AG10803 (cell line): ENCODE measurements around the gene PKD1L1.

ENCODE experiments used
- DNase-seq: peaks from one replicate; pipeline ENCODE4 v3.0.0; 2010; ENCODE audit warnings: low read depth
- H3K4me3 ChIP-seq: 2 replicates; pipeline ENCODE4 v1.5.1; 2011; ENCODE audit warnings: mild to moderate bottlenecking, low read length, control low read depth
- TF ChIP-seq, protein P1 (sequence below): conservative IDR thresholded peaks from 2 replicates; pipeline ENCODE4 v1.5.1; 2011; ENCODE audit warnings: mild to moderate bottlenecking, low read length, control low read depth, inconsistent platforms

Gene PKD1L1

DNA sequence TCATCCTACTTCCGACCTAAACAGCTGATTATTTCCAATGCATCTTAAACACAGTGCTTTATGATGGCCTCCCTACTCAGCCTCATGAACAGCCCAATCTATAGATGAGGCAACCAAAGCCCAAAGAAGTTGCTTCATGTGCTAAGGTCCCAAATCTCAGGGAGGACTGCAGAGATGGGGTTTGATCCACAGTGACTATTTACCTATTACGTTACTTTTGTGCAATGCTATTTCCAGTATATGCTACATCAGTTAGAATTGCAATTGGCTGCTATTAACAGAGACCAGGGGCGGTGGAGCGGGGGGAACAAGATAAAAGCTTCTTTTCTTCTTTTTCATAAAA lies 213.3 kb downstream of the PKD1L1 start:
- no peak overlapping the region for H3K4me3 ChIP-seq
- TF ChIP-seq, protein P1, sequence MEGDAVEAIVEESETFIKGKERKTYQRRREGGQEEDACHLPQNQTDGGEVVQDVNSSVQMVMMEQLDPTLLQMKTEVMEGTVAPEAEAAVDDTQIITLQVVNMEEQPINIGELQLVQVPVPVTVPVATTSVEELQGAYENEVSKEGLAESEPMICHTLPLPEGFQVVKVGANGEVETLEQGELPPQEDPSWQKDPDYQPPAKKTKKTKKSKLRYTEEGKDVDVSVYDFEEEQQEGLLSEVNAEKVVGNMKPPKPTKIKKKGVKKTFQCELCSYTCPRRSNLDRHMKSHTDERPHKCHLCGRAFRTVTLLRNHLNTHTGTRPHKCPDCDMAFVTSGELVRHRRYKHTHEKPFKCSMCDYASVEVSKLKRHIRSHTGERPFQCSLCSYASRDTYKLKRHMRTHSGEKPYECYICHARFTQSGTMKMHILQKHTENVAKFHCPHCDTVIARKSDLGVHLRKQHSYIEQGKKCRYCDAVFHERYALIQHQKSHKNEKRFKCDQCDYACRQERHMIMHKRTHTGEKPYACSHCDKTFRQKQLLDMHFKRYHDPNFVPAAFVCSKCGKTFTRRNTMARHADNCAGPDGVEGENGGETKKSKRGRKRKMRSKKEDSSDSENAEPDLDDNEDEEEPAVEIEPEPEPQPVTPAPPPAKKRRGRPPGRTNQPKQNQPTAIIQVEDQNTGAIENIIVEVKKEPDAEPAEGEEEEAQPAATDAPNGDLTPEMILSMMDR: no peak
- DNase-seq: no peak

DNA sequence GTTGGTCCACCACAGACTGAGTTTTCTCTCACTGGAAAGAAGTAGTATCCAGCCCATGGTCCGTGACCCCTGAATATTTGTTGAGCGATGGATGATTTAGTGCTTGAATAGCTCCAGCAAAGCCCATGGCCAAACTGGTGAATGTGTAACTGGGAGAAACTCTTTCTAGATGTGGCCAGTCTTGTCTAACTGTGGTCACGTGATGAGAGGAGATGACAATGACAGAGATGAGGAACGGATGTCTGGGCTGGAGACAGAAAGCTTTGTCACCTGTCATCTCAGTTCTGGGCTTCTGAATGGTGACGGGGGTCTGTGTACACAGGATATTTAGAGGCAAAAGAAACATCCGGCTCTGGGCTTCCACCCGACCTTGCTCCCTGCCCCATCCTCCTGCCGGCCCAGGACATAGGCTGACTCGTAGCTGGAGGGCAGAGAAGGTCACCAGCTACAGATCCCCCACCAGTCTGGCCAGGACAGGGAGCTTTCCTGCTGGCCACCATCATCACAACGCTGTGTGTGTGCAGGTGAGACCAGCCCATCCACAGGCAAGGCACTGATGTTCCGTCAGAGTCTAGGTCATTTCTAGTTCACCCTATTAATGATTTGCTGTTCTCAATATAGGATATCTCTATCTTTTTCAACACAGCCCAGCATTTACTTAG lies 213.8 kb downstream of the PKD1L1 start:
- TF ChIP-seq, protein P1: no peak
- DNase-seq: no peak

DNA sequence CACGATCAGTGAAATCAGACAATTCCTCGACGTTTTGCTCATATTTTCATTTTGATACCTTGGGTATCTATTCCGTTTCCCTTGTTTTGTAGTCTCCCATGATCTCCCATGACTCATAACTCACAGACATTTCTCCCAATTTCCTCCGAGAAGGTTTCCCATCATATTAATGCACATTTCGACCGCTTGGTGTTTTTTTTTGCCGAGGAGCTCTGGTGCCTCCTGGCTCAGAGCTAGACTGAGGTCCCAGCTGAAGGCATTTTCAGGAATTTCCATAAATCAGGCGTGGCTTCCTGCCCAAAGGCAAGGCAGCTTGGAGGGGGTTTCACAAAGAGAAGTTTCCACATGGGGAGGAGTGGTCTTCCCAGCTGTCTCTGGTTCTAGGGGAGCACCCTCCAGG lies 218.1 kb downstream of the PKD1L1 start:
- DNase-seq: no peak
- TF ChIP-seq, protein P1: no peak
- no peak overlapping the region for H3K4me3 ChIP-seq

More for the DNA sequence above, 213.8 kb downstream of the PKD1L1 start:
- H3K4me3 ChIP-seq: no peak overlapping the region

DNA sequence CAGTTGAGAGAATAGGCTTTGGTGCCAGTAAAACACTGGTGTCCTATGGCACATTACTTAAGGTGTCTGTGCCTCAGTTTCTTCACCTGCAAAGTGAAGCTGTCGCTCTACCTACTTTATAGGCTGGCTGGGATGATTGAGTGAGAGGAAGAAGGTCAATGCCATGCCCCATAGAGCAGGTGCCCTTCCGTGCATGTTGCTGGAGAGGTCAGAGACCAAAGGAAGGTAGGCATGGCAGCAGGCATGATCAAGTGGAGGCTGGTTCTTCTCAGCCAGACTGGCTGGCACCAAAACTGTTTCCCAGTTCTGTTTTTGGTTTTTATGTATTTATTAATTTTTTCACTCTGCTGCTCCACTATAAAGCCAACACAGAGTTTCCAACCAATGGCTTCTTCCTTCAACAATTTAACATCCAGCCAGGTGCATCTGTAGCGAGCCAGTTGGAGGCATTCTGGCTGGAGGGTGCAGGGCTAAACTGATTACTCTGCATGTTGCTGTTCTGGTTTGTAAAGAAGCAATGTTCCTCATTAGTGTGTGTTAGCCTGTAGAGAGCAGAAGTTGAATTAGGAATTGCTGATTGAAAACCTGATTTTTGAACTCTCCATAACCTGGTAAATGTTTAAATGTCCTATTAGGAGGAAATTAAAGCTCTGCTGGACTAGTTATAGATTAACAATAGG lies 222.1 kb downstream of the PKD1L1 start:
- TF ChIP-seq, protein P1: no peak
- H3K4me3 ChIP-seq: no peak overlapping the region
- no peak for DNase-seq

DNA sequence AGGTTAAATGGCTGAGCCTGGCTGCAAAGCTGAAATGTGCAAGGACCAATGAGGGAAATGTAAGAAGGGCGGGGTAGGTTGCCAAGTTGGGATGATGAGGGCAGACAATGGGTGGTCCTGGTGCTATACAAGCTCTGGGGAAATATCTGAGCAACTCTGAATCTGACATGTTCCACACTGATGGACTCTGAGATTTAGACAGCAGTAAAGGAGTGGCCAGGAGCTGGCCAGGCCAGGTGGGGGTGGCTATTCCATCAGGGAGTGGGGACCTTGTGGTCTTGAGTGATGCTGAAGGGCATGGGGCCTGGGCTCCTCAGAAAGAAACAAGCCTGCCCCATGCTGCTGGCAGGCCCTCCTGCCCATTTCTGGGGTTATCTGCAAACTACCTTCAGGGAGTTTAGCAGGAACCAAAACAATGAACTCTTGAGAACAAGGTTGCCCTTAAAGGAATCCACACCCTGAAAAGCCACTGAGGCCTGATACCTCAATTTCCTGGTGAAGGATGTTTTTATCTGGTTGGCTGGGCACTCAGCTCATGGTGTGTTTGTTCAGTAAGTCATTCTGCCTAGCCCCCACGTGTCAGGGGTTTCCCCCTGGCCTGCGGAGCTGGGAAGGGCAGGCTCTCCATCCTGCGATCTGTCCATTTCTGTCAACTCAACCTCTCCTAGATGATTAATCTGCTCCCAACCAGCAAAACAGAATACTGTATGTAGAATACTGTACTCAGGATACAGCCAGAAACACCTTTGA lies 223.1 kb downstream of the PKD1L1 start:
- no peak overlapping the region for H3K4me3 ChIP-seq
- TF ChIP-seq, protein P1: no peak
- DNase-seq: no peak
